ENCODE results near the gene NWD2.

NWD2 gene

DNA sequence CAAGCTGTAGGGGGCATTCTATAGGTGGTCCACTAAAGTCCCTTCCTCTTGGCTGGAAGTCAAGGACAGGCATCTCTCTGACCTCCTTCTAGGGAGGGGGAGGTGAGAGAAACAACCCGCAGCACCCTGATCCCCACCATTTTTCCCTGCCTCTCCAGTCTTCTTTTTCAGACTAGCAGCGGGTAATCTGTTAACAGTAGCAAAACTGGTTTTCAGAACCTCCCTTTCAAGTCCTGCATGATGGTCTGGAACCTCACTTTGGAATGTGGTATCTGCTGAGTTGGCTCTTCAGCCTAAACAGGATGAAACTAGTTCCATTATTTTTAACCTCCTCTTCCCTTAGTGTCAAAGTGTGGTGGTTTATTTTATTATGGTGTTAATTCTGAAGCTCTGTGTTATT, 196.0 kb downstream of the NWD2 start:
- no peak for DNase-seq

- no peak for DNase-seq
These were observed 196.9 kb downstream of the NWD2 start for GRCh38 chr4:37441231-37442061.

DNA sequence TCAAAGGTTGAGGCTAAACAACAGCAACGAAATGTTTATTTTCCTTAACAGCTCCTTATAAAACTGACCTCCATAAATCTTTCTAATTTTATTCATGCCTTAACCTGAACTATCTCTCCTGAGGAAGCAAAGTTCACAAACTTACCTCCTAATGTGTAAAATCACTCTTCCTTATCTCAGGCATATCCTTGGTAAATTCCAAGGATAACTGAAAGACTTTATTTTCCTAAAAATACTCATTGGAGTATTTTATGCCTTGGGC, 197.4 kb downstream of the NWD2 start:
- no peak for DNase-seq

- DNase-seq = no peak
These were observed 198.6 kb downstream of the NWD2 start for GRCh38 chr4:37443137-37443536.

DNA sequence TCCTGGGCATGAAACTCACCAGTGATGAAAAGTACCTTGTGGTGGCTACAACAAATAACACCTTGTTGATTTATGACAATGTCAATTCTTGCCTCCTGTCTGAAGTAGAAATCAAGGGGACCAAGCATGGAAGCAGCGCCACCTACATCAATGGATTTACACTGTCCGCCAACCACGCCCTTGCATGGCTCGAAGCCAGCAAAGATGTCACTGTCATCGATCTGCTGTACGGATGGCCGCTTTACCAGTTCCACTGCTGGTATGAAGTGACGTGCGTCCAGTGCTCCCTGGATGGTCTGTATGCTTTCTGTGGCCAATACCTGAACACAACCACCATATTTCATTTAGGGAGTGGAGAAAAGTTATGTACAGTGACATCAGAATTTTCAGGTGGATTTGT, 200.5 kb downstream of the NWD2 start:
- DNase-seq = no peak

DNA sequence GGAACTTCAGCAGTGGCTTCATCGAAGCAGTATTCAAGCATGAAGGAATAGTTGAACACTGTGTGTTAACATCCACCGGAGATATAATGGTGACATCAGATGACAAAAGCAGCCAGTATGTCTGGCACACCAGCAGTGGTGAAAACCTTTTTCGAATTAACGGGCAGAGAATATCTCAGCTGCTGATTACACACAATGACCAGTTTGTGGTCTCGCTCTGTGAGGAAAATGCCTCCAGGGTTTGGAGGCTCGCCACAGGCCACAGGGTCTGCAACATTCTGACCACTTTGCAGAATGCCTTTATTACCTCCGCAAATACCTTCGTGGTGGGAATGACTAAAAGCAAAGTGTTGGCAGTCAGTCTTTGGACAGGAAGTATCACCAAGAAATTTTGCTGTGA, 201.5 kb downstream of the NWD2 start:
- DNase-seq = no peak

- DNase-seq = no peak
These were observed 203.3 kb downstream of the NWD2 start for GRCh38 chr4:37447886-37448285.

- no peak for DNase-seq
These were observed 205.8 kb downstream of the NWD2 start for GRCh38 chr4:37450309-37450708.

DNA sequence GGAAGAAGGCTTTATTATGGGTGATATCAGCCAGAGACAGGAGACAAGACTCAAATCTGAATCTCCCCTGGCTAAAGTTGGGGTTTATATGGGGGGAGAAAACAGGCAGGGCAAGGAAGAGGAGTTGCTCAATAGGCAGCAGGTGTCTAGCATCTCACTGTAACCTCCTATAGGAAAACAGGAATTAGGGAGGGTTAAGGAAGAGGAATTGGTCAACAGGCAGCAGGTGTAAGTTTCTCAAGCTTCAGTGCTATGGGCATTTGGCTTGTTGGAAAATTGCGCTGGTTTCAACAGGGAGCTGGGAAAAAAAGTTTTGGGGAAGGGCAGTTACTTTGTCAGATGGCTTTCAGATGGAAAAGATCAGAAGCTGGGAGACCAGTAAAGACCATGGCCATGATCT, 206.4 kb downstream of the NWD2 start:
- no peak for DNase-seq

GRCh38 chr4:37451656-37452055, 207.1 kb downstream of the NWD2 start:
- no peak for DNase-seq

- DNase-seq = peak; percentile 21 to 45
These were observed 208.4 kb downstream of the NWD2 start for GRCh38 chr4:37452952-37453280.

GRCh38 chr4:37453281-37453998, 208.9 kb downstream of the NWD2 start:
- peak; percentile 15 to 44 for DNase-seq

DNA sequence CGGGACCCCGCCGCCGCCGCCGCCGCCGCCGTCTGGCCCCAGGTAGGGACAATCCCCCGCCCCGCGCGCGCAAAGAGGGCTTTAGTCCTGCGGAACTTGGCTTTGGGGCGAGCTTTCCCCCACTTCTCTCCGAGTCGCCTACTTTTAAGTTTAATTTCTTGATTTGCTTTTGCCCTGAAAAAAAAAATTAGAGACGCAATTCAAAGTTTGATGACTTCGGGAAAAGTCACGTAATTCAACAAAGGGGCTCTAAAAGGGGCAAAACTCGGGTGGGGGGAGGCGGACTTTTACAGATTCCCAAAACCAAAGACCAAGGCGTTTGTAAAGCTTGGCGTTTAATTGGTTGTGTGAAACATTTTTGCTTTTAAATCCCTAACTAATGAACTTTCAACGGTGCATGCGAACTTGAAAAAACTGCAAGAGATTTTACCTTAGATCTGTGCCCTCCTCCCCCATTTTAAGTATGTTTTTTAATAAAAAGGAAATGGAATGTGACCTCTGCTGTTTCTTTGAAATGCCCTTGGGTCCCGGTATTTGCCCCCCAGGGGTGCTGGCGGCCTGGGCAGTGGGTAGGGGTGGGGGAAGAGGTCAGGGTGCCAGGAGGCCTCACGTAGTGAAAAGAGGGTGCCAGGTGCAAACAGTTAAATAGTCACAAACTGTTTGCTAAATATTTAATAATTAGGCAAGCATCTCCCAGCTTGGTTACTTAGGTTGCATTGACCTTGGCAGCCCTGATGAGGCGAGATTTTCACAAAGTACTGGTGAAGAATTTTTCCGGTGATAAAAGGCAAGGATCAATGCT, 209.7 kb downstream of the NWD2 start:
- no peak for DNase-seq

DNA sequence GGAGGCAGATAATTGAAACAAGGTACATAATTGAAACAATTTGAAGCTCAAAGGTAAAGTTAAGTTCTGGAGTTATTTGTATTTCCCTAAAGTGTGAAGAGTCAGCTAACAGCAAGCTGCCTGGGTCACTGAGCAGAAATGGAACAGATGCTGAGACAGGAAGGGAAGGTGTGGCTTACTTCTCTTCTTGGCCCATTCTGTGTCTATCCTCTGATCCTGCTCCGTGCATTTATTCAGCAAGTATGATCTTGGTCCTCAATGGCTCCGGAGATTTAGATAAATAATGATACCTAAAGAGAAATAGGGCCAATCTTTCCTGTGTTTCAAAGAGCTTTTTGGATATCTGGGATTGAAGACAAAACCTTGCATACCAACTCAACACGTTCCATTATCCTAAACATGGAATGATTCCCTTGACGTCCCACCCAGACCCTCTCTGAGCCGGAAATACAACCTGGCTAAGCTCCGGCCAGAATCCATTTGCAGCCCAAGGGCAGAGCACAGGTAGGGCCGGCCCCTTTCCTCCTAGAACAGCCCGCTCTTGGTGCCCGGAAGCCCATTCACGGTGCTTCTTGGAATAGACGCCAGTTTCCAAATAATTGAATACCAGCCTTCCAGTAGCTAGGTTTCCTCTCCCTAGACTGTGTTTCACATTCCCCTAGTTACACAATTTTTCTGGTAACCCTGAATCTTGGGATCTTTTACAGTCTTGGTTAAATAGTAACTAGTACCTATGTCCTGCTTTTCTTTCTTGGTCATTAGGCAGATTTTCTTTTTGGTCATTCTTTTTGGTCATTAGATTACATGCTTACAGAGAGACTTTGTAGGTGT, 211.0 kb downstream of the NWD2 start:
- DNase-seq = no peak

DNA sequence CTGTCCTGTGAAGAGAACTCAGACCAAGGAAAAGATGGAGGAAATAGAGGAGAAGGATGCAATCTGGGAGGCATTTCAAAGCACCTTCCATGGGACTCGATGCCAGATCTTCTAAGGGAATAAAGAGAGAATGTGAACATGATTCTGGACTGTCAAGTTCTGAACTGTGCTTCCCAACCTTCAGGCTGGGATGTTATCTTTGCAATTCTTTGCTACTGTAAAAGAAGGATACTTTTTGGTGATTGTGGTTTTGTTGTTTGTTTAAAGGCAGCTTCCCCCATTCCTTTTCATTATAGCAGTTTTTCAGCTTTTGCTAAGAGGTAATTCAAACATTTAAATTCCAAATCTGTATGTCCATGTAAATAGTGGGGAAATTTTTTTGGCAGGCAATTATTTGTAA, 217.3 kb downstream of the NWD2 start:
- DNase-seq = no peak

DNA sequence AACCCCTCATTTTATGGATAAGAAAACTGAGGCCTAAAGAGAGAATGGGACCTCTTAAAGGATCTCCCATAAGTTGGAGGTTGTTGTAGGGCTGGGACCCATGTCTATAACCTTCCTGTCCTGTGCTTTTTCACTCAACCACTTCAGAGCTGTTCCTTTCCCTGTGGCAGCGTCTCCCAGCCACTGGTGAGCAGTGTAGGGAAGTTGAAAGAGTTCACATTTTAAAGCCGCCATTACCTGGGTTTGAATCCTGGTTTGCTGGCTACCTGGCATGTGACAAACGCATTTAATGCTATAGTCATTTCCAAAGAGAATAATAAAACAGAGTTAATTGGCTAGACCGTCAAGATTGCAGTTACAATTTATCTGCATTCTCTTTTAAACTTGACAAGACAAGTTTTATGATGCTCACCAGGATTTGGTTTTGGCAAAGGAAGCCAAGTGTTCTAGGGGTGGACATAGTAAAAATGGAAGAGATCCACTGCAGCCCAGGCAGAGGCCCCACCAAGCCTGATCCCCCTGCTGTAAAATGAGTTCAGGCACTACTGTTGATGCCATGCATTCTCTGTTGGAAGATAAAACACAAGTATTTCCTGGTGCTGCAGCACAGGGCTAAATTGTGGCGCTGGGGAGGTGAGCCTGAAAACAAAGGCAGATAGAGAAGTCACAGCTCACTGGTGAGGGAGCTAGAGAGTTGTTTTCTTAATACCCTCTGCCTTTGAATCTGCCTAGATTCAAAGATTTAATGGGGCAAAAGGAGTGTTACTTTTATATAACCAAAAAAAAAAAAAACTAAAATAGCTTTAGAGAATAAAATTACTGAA, 218.7 kb downstream of the NWD2 start:
- no peak for DNase-seq

GRCh38 chr4:37464373-37465128, 220.0 kb downstream of the NWD2 start:
- no peak for DNase-seq

- DNase-seq = no peak
These were observed 220.8 kb downstream of the NWD2 start for GRCh38 chr4:37465296-37465695.

DNA sequence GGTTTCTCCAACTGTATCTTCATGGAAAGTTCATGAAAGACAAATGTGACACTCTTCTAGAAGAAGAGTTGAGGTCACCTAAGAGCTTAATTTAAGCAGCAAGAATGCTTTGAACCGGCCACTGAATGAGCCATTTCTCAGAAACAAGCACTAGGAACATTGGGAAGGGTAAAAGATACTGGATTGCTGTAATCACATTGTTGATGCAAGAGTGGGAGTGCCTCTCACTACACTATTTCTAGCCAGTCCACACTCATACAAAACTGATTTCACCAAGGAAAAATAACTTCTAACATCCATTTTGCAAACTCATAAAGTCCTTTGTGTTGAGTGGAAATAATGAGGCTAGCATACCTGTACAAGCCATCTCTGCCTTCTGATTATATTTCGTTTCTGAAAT, 221.3 kb downstream of the NWD2 start:
- DNase-seq = no peak

DNA sequence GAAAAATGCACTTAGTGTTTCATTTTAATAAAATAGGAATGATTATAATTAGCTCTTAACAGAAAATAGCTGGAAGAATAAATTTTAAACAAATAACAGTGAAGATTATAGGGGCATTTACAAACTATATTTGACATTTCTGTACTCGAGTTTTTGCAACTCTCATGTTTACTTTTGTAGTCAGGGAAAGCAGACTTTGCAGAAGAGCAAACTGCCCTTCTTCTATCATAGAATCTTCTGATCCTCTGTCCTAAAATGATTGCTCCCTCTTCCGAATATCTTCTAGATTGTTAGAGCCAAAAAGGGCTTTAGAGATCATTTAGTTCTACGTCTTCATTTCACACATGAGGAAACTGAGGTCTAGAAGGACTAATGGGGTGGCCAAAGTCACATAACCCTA, 222.7 kb downstream of the NWD2 start:
- no peak for DNase-seq

DNA sequence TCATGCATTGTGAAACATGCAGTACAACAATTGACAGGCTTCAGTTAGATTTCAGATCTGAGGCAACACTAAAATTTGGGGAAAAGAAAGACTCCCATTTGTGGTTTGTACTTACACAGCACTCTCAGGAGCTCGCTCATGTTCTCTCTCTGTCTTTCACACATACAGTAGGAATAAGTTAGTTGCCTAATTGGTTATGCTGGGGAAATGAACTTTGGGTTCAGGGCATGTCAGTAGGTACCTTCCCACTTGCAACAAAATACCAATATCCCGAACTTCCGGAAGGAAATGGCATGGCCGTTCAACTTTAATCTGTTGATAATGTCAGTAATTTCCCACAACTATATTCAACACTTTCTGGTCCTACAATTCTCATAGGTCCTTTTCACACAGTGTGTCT, 223.3 kb downstream of the NWD2 start:
- DNase-seq = no peak
